OCI-LY3 (cell line): Measurements from ENCODE around the gene YPEL1.

Source experiments
- CTCF ChIP-seq: fragments of 200-600, 300-600 bp; sonication (generic); IDR thresholded peaks from 2 replicates; pipeline ENCODE4 v1.5.1; 2014; ENCODE audit warnings: antibody characterized with exemption, low read length, low read depth
- EZH2phosphoT487 ChIP-seq: fragments of 200-600 bp; shearing (Covaris generic); IDR thresholded peaks from 2 replicates; pipeline ENCODE4 v1.6.1; 2018; ENCODE audit warnings: antibody characterized with exemption, mixed run types, low read depth

DNA sequence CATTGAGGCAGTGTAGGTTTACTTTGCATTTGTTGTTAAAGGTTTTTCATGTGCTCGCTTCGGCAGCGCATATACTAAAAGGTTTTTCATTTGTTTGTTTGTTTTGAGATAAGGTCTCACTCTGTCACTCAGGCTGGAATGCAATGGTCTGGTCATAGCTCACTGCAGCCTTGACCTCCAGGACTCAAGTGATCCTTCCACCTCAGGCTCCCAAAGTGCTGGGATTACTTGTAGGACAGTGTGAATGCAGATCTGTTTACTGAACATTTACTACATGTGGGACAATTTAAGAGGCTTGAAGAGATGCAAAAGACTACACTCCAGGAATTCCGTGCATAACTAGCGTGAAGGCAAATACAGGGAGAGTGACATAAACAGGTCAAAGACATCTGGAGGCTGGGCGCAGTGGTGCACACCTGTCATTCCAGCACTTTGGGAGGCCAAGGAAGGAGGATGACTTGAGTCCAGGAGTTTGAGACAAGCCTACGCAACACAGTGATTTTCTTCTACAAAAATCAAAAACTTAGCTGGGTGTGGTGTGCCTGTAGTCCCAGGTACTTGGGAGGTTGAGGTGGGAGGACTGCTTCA is 34.1 kb downstream of the YPEL1 start:
- TF ChIP-seq CTCF: no peak
- no peak for TF ChIP-seq EZH2phosphoT487
